ENCODE measurements around the gene FGF12. TPM values are rescaled to one million over a fixed set of nuclear protein-coding genes. Genes with fewer than 3 reads are reported as not detected.

Gene FGF12
- total RNA-seq, 2 donors from 2014 or later, result 0.25 to 0.48 TPM

DNA sequence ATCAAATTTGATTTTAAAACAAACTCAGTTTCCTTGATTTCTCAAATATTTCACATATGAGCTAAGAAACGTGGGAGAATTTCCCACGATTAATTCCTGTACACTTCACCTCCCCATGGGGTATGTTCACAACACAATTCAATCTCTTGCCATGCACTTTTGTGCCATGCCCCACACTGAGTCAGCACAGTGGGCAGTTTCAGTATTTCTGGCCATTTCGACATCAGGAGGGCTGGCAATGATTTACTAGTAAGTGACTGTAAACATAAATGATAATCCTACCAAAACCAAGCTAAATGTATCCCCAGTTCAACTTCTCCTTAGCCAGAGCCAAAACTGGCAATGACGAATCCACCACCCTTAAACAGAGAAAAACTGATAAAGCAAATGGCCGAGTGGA lies 293.6 kb downstream of the FGF12 start:
- no peaks in the 10 kb centered on the region for H3K27me3 ChIP-seq
- no peaks in the 10 kb centered on the region for H3K36me3 ChIP-seq
- TF ChIP-seq, protein P1, sequence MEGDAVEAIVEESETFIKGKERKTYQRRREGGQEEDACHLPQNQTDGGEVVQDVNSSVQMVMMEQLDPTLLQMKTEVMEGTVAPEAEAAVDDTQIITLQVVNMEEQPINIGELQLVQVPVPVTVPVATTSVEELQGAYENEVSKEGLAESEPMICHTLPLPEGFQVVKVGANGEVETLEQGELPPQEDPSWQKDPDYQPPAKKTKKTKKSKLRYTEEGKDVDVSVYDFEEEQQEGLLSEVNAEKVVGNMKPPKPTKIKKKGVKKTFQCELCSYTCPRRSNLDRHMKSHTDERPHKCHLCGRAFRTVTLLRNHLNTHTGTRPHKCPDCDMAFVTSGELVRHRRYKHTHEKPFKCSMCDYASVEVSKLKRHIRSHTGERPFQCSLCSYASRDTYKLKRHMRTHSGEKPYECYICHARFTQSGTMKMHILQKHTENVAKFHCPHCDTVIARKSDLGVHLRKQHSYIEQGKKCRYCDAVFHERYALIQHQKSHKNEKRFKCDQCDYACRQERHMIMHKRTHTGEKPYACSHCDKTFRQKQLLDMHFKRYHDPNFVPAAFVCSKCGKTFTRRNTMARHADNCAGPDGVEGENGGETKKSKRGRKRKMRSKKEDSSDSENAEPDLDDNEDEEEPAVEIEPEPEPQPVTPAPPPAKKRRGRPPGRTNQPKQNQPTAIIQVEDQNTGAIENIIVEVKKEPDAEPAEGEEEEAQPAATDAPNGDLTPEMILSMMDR (IDR thresholded peaks at IDR 0.05), result no peak
- no peak for DNase-seq
- intact Hi-C loops (cut with DNase I), result no loop called here
- no peak overlapping the region for H3K27ac ChIP-seq
- H3K9me3 ChIP-seq, result no peaks in the 10 kb centered on the region
- H3K4me1 ChIP-seq, result no peaks in the 10 kb centered on the region
- H3K9ac ChIP-seq (ENCODE audit: low read depth in 2 of 2, low read length in 2 of 2), result no peak overlapping the region
- no peak overlapping the region for H3K4me3 ChIP-seq

DNA sequence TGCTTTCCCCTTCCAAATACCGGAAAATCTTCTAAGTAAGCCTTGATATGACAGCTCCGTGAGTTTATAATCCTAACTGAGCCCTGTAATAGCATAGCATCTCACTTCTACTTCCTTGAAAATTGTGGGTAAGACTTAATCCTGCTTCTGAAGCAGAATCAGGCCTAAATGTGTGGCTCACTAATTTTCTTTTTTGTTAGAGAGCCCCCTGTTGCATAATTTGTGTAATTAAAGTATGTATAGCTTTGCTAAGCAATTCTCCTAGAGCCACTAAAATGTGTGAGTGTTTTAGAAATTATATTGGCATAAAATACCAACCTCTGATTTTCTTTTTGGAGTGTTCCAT lies 304.4 kb downstream of the FGF12 start:
- intact Hi-C loops (cut with DNase I), result no loop called here

DNA sequence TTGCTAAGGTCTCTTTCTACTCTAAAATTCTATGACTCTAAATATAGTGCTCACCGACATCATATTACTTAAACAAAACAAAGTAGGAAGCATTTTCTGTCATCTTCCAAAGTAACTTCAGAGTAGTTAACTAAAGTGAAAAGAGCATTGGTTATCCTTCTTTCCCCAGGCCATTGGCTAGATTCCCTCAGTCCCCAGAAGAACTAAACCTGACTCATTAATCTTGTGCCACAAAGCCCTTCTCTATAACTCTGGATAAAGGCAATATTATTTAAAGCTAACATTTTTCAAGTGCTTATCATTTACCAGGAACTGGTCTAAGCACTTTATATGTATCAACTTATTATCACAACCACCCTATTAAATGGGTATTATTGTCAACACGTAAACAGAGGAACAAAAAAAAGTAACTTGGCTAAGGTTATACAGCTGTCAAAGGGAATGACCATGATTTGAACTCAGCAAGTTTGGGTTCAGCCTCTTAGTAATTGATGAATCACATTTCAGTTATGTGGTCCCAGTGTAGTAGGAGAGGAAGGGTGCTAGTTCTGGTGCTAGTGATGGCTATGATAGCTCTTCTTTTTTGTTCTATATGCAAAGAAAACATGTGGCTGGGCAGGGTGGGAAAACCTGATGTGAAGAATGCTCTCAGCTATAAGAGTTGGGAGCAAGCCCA lies 304.9 kb downstream of the FGF12 start:
- H3K4me3 ChIP-seq, result no peak overlapping the region
- no peaks in the 10 kb centered on the region for H3K36me3 ChIP-seq
- H3K9me3 ChIP-seq, result no peaks in the 10 kb centered on the region
- no peaks in the 10 kb centered on the region for H3K27me3 ChIP-seq
- TF ChIP-seq, protein P1 (IDR thresholded peaks at IDR 0.05), result no peak
- DNase-seq, result no peak
- H3K27ac ChIP-seq, result no peak overlapping the region
- intact Hi-C loops (cut with DNase I), result no loop called here
- H3K9ac ChIP-seq (ENCODE audit: low read depth in 2 of 2, low read length in 2 of 2), result no peak overlapping the region
- no peaks in the 10 kb centered on the region for H3K4me1 ChIP-seq

More for the DNA sequence above, 304.4 kb downstream of the FGF12 start:
- H3K27me3 ChIP-seq, result no peaks in the 10 kb centered on the region
- H3K27ac ChIP-seq, result no peak overlapping the region
- no peaks in the 10 kb centered on the region for H3K4me1 ChIP-seq
- H3K36me3 ChIP-seq, result no peaks in the 10 kb centered on the region
- no peak for DNase-seq
- no peaks in the 10 kb centered on the region for H3K9me3 ChIP-seq
- no peak overlapping the region for H3K4me3 ChIP-seq
- TF ChIP-seq, protein P1 (IDR thresholded peaks at IDR 0.05), result no peak
- no peak overlapping the region for H3K9ac ChIP-seq (ENCODE audit: low read depth in 2 of 2, low read length in 2 of 2)

DNA sequence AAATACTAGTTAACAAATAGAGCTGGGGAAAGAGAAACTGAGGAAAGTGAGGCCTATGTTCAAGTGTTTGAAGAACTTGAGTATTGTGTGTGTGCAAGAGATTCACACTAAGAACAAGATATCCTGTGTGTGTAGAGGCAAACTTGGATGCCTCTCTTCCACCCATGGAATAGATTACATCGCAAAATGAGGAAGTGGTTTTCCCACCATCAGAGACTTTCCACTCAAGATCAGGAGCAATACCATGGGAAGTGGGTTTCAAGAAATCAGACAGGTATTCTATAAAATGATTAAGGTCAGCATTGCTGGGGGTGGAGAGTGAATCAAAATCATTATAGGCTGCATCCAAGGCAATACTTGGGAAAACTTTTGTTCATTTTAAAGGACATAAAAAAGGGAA lies 308.0 kb downstream of the FGF12 start:
- no peak overlapping the region for H3K4me3 ChIP-seq
- no peaks in the 10 kb centered on the region for H3K9me3 ChIP-seq
- intact Hi-C loops (cut with DNase I), result no loop called here
- no peak for DNase-seq
- H3K9ac ChIP-seq (ENCODE audit: low read depth in 2 of 2, low read length in 2 of 2), result no peak overlapping the region
- no peak overlapping the region for H3K27ac ChIP-seq
- H3K4me1 ChIP-seq, result no peaks in the 10 kb centered on the region
- TF ChIP-seq, protein P1 (IDR thresholded peaks at IDR 0.05), result no peak
- no peaks in the 10 kb centered on the region for H3K36me3 ChIP-seq
- H3K27me3 ChIP-seq, result no peaks in the 10 kb centered on the region

DNA sequence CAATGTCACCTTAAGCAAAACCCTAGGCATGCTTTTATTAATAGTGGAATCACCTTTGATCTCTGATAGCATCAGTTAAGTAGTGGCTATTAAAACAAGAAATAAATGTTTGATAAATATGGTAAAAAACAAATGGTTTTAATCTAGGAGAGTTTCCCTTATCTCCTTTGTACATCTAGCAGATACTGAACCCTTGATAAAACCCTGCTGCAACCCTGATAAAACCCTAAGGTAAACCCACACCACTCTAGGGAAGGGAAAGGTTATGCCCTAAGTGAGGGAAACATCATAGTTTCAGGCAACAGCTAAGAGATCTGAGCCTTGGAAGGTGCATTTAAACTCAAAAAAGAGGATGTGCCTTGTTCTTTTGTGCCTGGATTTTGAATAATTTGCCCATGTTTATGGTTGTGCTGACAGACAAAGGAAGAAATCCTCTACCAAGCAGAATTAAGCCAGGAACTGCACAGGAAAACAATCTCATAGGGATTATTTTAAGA lies 309.7 kb downstream of the FGF12 start:
- intact Hi-C loops (cut with DNase I), result no loop called here
- H3K9ac ChIP-seq (ENCODE audit: low read depth in 2 of 2, low read length in 2 of 2), result no peak overlapping the region

More for the DNA sequence above, 309.7 kb downstream of the FGF12 start:
- Histone ChIP-seq H3K36me3 (no peaks in the 10 kb centered on the region), H3K4me3 (no peak overlapping the region), H3K4me1 (no peaks in the 10 kb centered on the region), H3K9me3 (no peaks in the 10 kb centered on the region), H3K27me3 (no peaks in the 10 kb centered on the region), H3K27ac (no peak overlapping the region)
- no peak for DNase-seq
- TF ChIP-seq, protein P1 (IDR thresholded peaks at IDR 0.05), result no peak
